A673 (cell line): ENCODE measurements around the gene ZSCAN4. TPM values are rescaled to one million over a fixed set of nuclear protein-coding genes. Genes with fewer than 3 reads are reported as not detected.

Source experiments
- BruUV-seq: library from RNA; stranded (reverse); fragments of 400-500 nt; replicated peaks from 2 replicates; lab custom pipeline; 2021; lab: Mats Ljungman, UMichigan
- CTCF ChIA-PET: fragments of 300-600 bp; sonication (Branson Sonifier 250); formaldehyde crosslinking; loops from one replicate; lab custom pipeline; 2022; ENCODE audit warnings: antibody characterized with exemption; lab: Charles Lee
- POLR2A ChIA-PET: fragments of 300-600 bp; sonication (Branson Sonifier 250); formaldehyde crosslinking; loops from one replicate; lab custom pipeline; 2022; ENCODE audit warnings: antibody characterized with exemption; ENCODE audit not compliant: low non-redundant PET; lab: Charles Lee
- DNase-seq: peaks from one replicate; pipeline ENCODE4 v3.0.0-alpha.2; 2015; ENCODE audit warnings: low spot score
- H3K27ac ChIP-seq: fragments of 200-600 bp; sonication (generic); 2 replicates; pipeline ENCODE4 v1.5.1; 2016; ENCODE audit warnings: mixed run types, low read depth, mild to moderate bottlenecking, mixed read lengths, antibody characterized with exemption, low read length; ENCODE audit not compliant: poor library complexity, severe bottlenecking
- H3K27me3 ChIP-seq: fragments of 200-600 bp; sonication (generic); replicated peaks from 2 replicates; pipeline ENCODE4 v1.6.1; 2017; ENCODE audit warnings: mixed run types, low read depth, mild to moderate bottlenecking, mixed read lengths, antibody characterized with exemption, low read length; ENCODE audit not compliant: insufficient read depth, poor library complexity
- H3K36me3 ChIP-seq: fragments of 200-600 bp; sonication (generic); 2 replicates; pipeline ENCODE4 v1.6.1; 2016; ENCODE audit warnings: mixed run types, mild to moderate bottlenecking, mixed read lengths, antibody characterized with exemption, low read length; ENCODE audit not compliant: insufficient read depth, poor library complexity, severe bottlenecking
- H3K4me1 ChIP-seq: fragments of 200-600 bp; sonication (generic); 2 replicates; pipeline ENCODE4 v1.6.1; 2017; ENCODE audit warnings: mixed run types, mild to moderate bottlenecking, mixed read lengths, antibody characterized with exemption, low read length; ENCODE audit not compliant: insufficient read depth, poor library complexity, severe bottlenecking
- H3K4me3 ChIP-seq: fragments of 200-600 bp; sonication (generic); 2 replicates; pipeline ENCODE4 v1.5.1; 2016; ENCODE audit warnings: low read depth, mixed run types, mild to moderate bottlenecking, mixed read lengths, low read length; ENCODE audit not compliant: poor library complexity, severe bottlenecking
- H3K9me3 ChIP-seq: fragments of 200-600 bp; sonication (generic); 2 replicates; pipeline ENCODE4 v1.6.1; 2016; ENCODE audit warnings: mixed run types, low read depth, mild to moderate bottlenecking, mixed read lengths, antibody characterized with exemption, low read length; ENCODE audit not compliant: poor library complexity, severe bottlenecking
- EZH2 ChIP-seq: fragments of 200-600 bp; sonication (generic); IDR thresholded peaks from 2 replicates; pipeline ENCODE4 v1.6.1; 2017; ENCODE audit warnings: borderline replicate concordance, low read depth, mild to moderate bottlenecking, mixed read lengths, antibody characterized with exemption, low read length; ENCODE audit not compliant: poor library complexity, severe bottlenecking
- intact Hi-C: fragments of 100-400 bp; cut with micrococcal nuclease; formaldehyde crosslinking; loops from one replicate; pipeline ENCODE4 v1.10.0; 2022; ENCODE audit not compliant: unreplicated experiment
- total RNA-seq: library from RNA; stranded (reverse); gene quantifications from 2 replicates; pipeline ENCODE4 v1.2.3, GENCODE V29; 2021
- TF ChIP-seq, protein P1 (sequence below): fragments of 300-800, 200-600 bp; sonication (generic); conservative IDR thresholded peaks from 2 replicates; pipeline ENCODE4 v1.5.1; 2017; ENCODE audit warnings: low read depth, mild to moderate bottlenecking, antibody characterized with exemption, low read length, moderate library complexity, mixed read lengths

Gene ZSCAN4
- total RNA-seq, 1 experiment from 2014 or later: not detected

GRCh38 chr19:57655443-57655842, 13.3 kb upstream of the ZSCAN4 start:
- Histone ChIP-seq H3K36me3 (no peaks in the 10 kb centered on the region), H3K27me3 (peaks cover 23% of the 10 kb centered on the region), H3K27ac (no peak overlapping the region), H3K4me3 (no peak overlapping the region), H3K9me3 (no peaks in the 10 kb centered on the region), H3K4me1 (no peaks in the 10 kb centered on the region)
- BruUV-seq: no TSS peak
- ChIA-PET CTCF (no interaction called here), POLR2A (no interaction called here)
- TF ChIP-seq, protein P1, sequence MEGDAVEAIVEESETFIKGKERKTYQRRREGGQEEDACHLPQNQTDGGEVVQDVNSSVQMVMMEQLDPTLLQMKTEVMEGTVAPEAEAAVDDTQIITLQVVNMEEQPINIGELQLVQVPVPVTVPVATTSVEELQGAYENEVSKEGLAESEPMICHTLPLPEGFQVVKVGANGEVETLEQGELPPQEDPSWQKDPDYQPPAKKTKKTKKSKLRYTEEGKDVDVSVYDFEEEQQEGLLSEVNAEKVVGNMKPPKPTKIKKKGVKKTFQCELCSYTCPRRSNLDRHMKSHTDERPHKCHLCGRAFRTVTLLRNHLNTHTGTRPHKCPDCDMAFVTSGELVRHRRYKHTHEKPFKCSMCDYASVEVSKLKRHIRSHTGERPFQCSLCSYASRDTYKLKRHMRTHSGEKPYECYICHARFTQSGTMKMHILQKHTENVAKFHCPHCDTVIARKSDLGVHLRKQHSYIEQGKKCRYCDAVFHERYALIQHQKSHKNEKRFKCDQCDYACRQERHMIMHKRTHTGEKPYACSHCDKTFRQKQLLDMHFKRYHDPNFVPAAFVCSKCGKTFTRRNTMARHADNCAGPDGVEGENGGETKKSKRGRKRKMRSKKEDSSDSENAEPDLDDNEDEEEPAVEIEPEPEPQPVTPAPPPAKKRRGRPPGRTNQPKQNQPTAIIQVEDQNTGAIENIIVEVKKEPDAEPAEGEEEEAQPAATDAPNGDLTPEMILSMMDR: no peak
- TF ChIP-seq EZH2: no peak
- intact Hi-C loops: no loop called here
- DNase-seq: no peak

- TF ChIP-seq EZH2: no peak
- TF ChIP-seq, protein P1: no peak
- DNase-seq: no peak
- H3K4me3 ChIP-seq: no peak overlapping the region
- H3K9me3 ChIP-seq: no peaks in the 10 kb centered on the region
- POLR2A ChIA-PET: no interaction called here
- H3K36me3 ChIP-seq: no peaks in the 10 kb centered on the region
- no peaks in the 10 kb centered on the region for H3K4me1 ChIP-seq
- CTCF ChIA-PET: no interaction called here
- intact Hi-C loops: no loop called here
- peaks cover 27% of the 10 kb centered on the region for H3K27me3 ChIP-seq
- BruUV-seq: no TSS peak
- H3K27ac ChIP-seq: no peak overlapping the region
These were observed 12.4 kb upstream of the ZSCAN4 start for GRCh38 chr19:57656346-57656745.

DNA sequence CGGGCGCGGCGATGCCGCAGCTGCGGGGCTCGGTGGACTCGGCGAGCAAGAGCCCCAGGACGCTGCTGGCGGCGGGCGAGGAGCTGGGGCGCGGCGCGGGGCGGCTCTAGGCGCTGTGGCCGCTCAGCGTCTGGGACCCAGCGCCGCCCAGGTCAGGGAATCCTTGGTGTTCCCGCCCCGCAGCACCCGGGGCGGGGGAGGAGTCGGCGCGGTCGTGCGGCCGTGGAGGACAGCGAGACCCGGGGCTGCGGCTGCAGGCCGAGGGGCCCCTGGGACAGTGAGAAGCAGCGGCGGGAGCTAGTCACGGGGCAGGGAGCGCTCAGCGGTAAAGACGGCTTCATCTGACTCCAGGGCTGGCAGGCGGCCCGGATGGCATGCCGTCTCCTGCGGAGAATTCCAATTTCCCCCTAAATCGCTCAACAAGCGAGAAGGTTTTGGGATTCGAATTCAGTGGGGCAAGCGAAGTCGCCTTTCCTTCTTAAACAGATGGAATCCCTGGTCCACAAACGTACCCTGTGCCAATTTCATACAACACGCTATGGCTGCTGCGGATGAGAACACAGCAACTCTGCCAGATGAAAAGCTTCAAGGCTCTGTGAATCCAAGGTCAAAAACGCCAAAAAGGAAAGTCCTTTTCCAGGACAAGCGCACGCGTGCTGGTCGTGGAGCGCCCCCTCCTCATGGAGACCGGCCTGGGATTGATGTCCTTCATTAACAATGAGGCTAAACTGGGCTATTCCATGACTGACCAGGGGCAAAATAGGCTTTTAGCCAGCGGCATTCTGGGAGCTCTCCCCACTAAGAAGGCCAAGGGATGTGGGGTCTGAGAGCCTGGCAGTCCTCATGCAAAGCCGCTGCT, 4.2 kb upstream of the ZSCAN4 start:
- no peaks in the 10 kb centered on the region for H3K9me3 ChIP-seq
- CTCF ChIA-PET: no interaction called here
- H3K27me3 ChIP-seq: peaks cover 37% of the 10 kb centered on the region
- no peaks in the 10 kb centered on the region for H3K4me1 ChIP-seq
- H3K36me3 ChIP-seq: no peaks in the 10 kb centered on the region
- TF ChIP-seq EZH2: no peak
- TF ChIP-seq, protein P1: no peak
- DNase-seq: peak; percentile 39
- BruUV-seq: no TSS peak
- H3K4me3 ChIP-seq: peak overlapping the region; percentile 51
- no peak overlapping the region for H3K27ac ChIP-seq
- POLR2A ChIA-PET: no interaction called here
- intact Hi-C loops: no loop called here
